ENCODE data around the gene FNDC4.
A peak's percentile ranks its signal among the peaks of the same experiment; 100 is the strongest.
"Not testable (repeated sequence)": the region's sequence is repeated elsewhere in the genome, so short reads cannot be mapped to it uniquely, and the experiment has no call there.

FNDC4 gene

GRCh38 chr2:27494944-27495554 lies at the start of gene FNDC4:
Gene FNDC4 (minus strand): TSS chr2:27495200. CDS start chr2:27494679, 521 bp downstream.
- H3K27me3 ChIP-seq = peaks cover 0 to 9% of the 10 kb centered on the region in 2 donors
- H3K27ac ChIP-seq = peak within 1 kb of the TSS; percentile 76 to 80
- intact Hi-C loops (cut with DNase I; ENCODE audit: low total_unique reads) = loop anchor here (10.0 kb wide), 1 partner anchor 90 kb away; the partner anchor contains the start of gene ZNF512
- H3K36me3 ChIP-seq = peaks cover 0 to 4% (median 0%) of the 10 kb centered on the region in 3 donors
- H3K4me3 ChIP-seq = peak within 1 kb of the TSS; percentile 66 to 77
- H3K9me3 ChIP-seq = no peaks in the 10 kb centered on the region
- DNase-seq = no peak
- no peak for TF ChIP-seq CTCF (IDR thresholded peaks at IDR 0.05)
- peaks cover 0 to 21% (median 7%) of the 10 kb centered on the region in 4 donors for H3K4me1 ChIP-seq

GRCh38 chr2:27544143-27544821 lies 49.3 kb upstream of the FNDC4 start:
- no peaks in the 10 kb centered on the region for H3K36me3 ChIP-seq
- TF ChIP-seq CTCF (IDR thresholded peaks at IDR 0.05) = no peak
- no peaks in the 10 kb centered on the region for H3K9me3 ChIP-seq
- H3K27me3 ChIP-seq = no peaks in the 10 kb centered on the region
- no peaks in the 10 kb centered on the region for H3K4me1 ChIP-seq
- no peak for DNase-seq
- no peak overlapping the region for H3K27ac ChIP-seq
- H3K4me3 ChIP-seq = no peak overlapping the region
- intact Hi-C loops (cut with DNase I; ENCODE audit: low total_unique reads) = no loop called here

- H3K27ac ChIP-seq; H3K9me3 ChIP-seq; H3K4me1 ChIP-seq; H3K4me3 ChIP-seq; DNase-seq; H3K36me3 ChIP-seq; H3K27me3 ChIP-seq; intact Hi-C loops (cut with DNase I; ENCODE audit: low total_unique reads): not testable (repeated sequence)
Measured at GRCh38 chr2:27539649-27540048, 44.6 kb upstream of the FNDC4 start.

DNA sequence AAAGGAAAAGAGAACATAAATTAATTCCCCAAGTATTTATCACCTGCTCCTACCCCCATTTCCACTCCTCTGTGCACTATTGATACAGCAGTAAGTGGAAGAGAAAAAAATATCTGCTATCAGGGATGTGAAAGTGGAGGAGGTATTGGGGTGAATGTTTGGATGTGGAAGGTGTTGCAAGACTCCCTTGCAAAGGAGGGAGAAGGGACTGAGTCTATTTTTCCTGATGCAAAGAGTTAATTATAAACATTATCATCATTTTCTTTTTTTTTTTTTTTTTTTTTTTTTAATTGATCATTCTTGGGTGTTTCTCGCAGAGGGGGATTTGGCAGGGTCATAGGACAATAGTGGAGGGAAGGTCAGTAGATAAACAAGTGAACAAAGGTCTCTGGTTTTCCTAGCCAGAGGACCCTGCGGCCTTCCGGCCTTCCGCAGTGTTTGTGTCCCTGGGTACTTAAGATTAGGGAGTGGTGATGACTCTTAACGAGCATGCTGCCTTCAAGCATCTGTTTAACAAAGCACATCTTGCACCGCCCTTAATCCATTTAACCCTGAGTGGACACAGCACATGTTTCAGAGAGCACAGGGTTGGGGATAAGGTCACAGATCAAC lies 43.9 kb upstream of the FNDC4 start:
- H3K9me3 ChIP-seq; H3K36me3 ChIP-seq; H3K27me3 ChIP-seq; intact Hi-C loops (cut with DNase I; ENCODE audit: low total_unique reads); H3K27ac ChIP-seq; H3K4me1 ChIP-seq; H3K4me3 ChIP-seq; DNase-seq: not testable (repeated sequence)

DNA sequence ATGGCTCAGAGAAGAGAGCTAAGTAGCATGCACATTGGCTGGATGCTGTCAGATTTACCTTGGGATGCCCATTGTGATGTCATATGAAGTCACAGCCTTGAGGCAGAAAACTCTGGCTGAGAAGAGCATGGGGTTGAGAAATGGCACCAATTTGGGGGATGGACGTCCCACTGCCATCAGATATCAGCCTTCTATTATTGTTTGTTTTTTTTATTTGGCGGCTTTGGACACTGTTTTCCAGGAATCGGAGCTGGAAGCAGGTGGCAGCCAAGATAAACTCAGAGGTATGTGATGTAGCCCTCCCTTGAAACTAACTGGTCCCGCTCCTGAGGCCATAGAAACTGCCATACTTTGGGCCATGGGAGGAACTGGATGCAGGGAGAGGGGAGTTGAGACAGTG lies 42.3 kb upstream of the FNDC4 start:
- DNase-seq = no peak

GRCh38 chr2:27531983-27532382 lies 37.0 kb upstream of the FNDC4 start:
- intact Hi-C loops (cut with DNase I; ENCODE audit: low total_unique reads) = no loop called here
- Histone ChIP-seq H3K27me3 (peaks cover 0 to 2% of the 10 kb centered on the region in 2 donors), H3K27ac (no peak overlapping the region), H3K4me1 (no peaks in the 10 kb centered on the region), H3K36me3 (no peaks in the 10 kb centered on the region), H3K9me3 (no peaks in the 10 kb centered on the region), H3K4me3 (no peak overlapping the region)
- DNase-seq = no peak
- TF ChIP-seq CTCF (IDR thresholded peaks at IDR 0.05) = no peak

More for the DNA sequence above, 42.3 kb upstream of the FNDC4 start:
- Histone ChIP-seq H3K27ac (no peak overlapping the region), H3K36me3 (no peaks in the 10 kb centered on the region), H3K9me3 (no peaks in the 10 kb centered on the region), H3K27me3 (no peaks in the 10 kb centered on the region), H3K4me3 (no peak overlapping the region), H3K4me1 (no peaks in the 10 kb centered on the region)
- TF ChIP-seq CTCF (IDR thresholded peaks at IDR 0.05) = no peak
- intact Hi-C loops (cut with DNase I; ENCODE audit: low total_unique reads) = no loop called here

Data from tibial artery (tissue), 4 donors.